Tibial nerve (tissue), 4 donors: ENCODE results near the gene CHTOP.

Experiments used
- CTCF ChIP-seq, 5 experiments: fragments of 200-600 bp in 3 of 5; fragments of 450-650 bp in 2 of 5; sonication (generic) in 3 of 5; IDR thresholded peaks; one replicate each; pipeline ENCODE4 v1.5.1; 2016 to 2019; ENCODE audit warnings: antibody characterized with exemption in 5 of 5, mild to moderate bottlenecking in 3 of 5, moderate library complexity in 2 of 5
- EP300 ChIP-seq, 2 donors: sonication (generic); formaldehyde crosslinking; IDR thresholded peaks; one replicate each; pipeline ENCODE4 v1.6.1; 2017; ENCODE audit warnings: antibody characterized with exemption in 2 of 2, mild to moderate bottlenecking in 1 of 2
- POLR2A ChIP-seq, 2 donors: fragments of 450-650 bp; IDR thresholded peaks; one replicate each; pipeline ENCODE4 v1.6.1; 2017; ENCODE audit warnings: antibody characterized with exemption in 2 of 2, mild to moderate bottlenecking in 2 of 2, moderate library complexity in 2 of 2

- TF ChIP-seq CTCF (IDR thresholded peaks at IDR 0.05) = no peak
- TF ChIP-seq POLR2A (IDR thresholded peaks at IDR 0.05) = no peak
- no peak for TF ChIP-seq EP300 (IDR thresholded peaks at IDR 0.05)
Measured at GRCh38 chr1:153629343-153629665, 4.6 kb upstream of the CHTOP start.
